HG03571 (cell line): ENCODE data around the gene MPP4.

Experiments
- ATAC-seq: cut with Tn5 transposase; IDR thresholded peaks from one replicate; pipeline ENCODE4 v1.9.1; 2021; ENCODE audit not compliant: unreplicated experiment

Gene MPP4

GRCh38 chr2:201630577-201630976 lies 67.9 kb downstream of the MPP4 start:
- no peak for ATAC-seq

DNA sequence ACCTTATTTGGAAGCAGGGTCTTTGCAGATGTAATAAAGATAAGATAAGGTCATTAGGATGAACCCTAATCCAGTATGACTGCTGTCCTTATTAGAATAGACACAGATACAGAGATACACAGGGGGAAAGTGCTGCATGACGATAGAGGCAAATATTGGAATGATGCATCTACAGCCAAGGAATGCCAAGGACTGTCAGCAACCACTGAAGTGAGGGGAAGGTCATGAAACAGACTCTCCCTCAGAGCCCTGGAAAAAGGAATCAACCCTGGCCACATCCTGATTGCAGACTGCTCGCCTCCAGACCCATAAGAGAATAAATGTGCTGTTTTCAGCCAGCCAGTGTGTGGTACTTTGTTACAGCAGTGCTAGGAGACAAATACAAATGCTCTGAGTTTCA lies 69.9 kb downstream of the MPP4 start:
- no peak for ATAC-seq

GRCh38 chr2:201622306-201622970 lies 76.0 kb downstream of the MPP4 start:
- ATAC-seq = no peak

GRCh38 chr2:201621293-201621999 lies 77.0 kb downstream of the MPP4 start:
- no peak for ATAC-seq

DNA sequence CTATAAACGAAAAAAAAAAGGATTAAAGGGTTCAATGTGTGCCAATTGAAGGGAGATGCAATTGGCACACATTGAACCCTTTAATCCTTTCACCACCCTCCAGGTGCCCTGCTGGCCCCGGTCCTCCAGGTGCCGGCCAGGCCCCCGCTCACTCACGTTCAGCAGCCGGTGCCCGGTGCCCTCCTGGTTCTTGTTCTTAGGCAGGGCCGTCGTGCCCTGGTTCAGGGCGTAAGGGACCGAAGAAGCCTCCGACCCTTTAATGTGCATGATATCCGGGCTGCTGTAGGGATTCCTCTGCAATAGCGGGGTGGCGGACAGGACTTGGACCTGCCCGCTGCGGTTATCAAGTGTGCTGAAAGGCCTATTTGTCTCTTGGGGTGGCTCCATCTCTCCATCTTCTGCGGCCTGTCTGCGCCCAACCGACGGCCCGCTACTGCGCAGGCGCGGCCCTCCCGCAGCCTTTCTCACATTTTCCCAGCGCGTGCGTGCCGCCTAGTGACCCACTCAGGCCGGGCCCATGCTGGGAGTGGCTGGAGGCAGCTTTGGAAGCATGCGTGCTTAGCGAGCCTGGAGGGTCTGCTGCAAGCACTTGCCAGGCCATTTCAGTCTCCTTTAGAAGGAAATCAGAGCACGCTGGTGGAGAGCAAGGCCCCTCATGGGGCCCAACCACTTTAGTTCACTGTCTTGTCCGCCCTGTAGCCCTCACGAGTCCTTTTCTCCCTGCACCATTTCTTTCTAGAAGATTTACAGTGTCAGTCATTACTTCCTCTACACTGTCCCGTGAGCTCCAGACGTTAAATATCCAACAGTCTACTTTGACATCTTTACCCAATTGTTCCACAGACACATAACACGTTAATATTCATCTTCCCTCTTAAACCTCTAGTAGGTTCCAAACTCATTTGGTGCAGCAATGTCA lies 79.4 kb downstream of the MPP4 start:
- no peak for ATAC-seq

DNA sequence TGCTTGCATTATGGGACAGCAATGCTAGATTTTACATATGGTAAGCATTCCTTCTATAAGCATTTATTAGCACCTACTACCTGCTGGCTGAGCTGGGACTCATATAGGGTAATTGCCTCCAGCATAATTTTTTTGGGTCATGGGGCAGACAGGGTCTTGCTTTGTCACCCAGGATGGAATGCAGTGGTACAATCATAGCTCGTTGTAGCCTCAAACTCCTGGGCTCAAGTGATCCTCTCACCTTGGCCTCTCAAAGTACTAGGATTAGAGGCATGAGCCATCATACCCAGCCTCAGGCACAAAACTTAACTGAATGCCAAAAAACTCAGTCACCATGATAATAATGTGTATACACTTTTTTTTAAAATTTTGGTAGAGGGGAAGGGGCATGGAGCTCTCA lies 90.4 kb downstream of the MPP4 start:
- ATAC-seq = no peak

DNA sequence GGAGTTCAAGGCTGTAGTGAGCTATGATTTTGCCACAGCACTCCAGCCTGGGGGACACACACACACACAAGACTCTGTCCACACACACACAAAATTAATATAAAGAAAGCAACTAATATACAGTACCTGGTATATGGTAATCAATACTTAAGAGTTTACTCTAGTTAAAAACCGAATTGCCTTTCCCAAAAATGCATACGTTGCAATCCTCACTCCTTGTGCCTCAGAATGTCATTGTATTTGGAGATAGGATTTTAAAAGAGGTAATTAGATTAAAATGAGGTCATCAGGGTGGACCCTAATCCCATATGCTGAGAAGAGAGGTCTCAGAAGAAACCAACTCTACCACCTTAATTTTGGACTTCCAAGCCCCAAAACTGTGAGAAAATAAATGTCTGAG lies 90.9 kb downstream of the MPP4 start:
- no peak for ATAC-seq

- no peak for ATAC-seq
These were observed 97.5 kb downstream of the MPP4 start for GRCh38 chr2:201600906-201601305.

GRCh38 chr2:201597397-201597796 lies 101.0 kb downstream of the MPP4 start:
- ATAC-seq = no peak
